OCI-LY3 (cell line): ENCODE measurements around the gene HSD11B1L.
A peak's percentile ranks its signal among the peaks of the same experiment; 100 is the strongest.

Source experiments
- H2AFZ ChIP-seq: fragments of 200-600, 300-600 bp; shearing (Covaris generic); 2 replicates; pipeline ENCODE4 v1.6.0; 2014; ENCODE audit warnings: antibody characterized with exemption, low read depth, low read length
- H3K27ac ChIP-seq: fragments of 200-600, 300-600 bp; sonication (generic); 2 replicates; pipeline ENCODE4 v1.5.1; 2014; ENCODE audit warnings: mild to moderate bottlenecking, low read length, moderate library complexity, mixed read lengths
- H3K27me3 ChIP-seq: fragments of 200-600, 300-600 bp; sonication (generic); 2 replicates; pipeline ENCODE4 v1.6.1; 2014; ENCODE audit warnings: low read depth, low read length, mixed read lengths
- H3K36me3 ChIP-seq: fragments of 200-600, 300-600 bp; sonication (generic); replicated peaks from 2 replicates; pipeline ENCODE3; 2014; ENCODE audit warnings: low read depth, low read length, mixed read lengths
- H3K4me1 ChIP-seq: fragments of 300-600, 200-600 bp; sonication (generic); 2 replicates; pipeline ENCODE4 v1.6.1; 2014; ENCODE audit warnings: low read length, mixed read lengths
- H3K4me2 ChIP-seq: fragments of 200-600, 300-600 bp; sonication (generic); 2 replicates; pipeline ENCODE4 v1.6.1; 2014; ENCODE audit warnings: low read length, mixed read lengths
- H3K4me3 ChIP-seq: fragments of 300-600, 200-600 bp; sonication (generic); 2 replicates; pipeline ENCODE4 v1.5.1; 2014; ENCODE audit warnings: antibody characterized with exemption, mild to moderate bottlenecking, low read length, moderate library complexity
- H3K79me2 ChIP-seq: fragments of 300-600, 200-600 bp; shearing (Covaris generic); 2 replicates; pipeline ENCODE4 v1.6.1; 2014; ENCODE audit warnings: mild to moderate bottlenecking, low read length, mixed read lengths
- H3K9ac ChIP-seq: fragments of 300-600, 200-600 bp; shearing (Covaris generic); 2 replicates; pipeline ENCODE4 v1.6.0; 2014; ENCODE audit warnings: mild to moderate bottlenecking, low read length, moderate library complexity
- H3K9me3 ChIP-seq: fragments of 200-600, 300-600 bp; shearing (Covaris generic); 2 replicates; pipeline ENCODE4 v1.6.1; 2014; ENCODE audit warnings: low read length, mixed read lengths; ENCODE audit not compliant: insufficient read depth
- H4K20me1 ChIP-seq: fragments of 200-600, 300-600 bp; sonication (generic); 2 replicates; pipeline ENCODE4 v1.6.1; 2016; ENCODE audit warnings: low read length, mixed read lengths; ENCODE audit not compliant: insufficient read depth
- CTCF ChIP-seq: fragments of 200-600, 300-600 bp; sonication (generic); IDR thresholded peaks from 2 replicates; pipeline ENCODE4 v1.5.1; 2014; ENCODE audit warnings: antibody characterized with exemption, low read length, low read depth
- EZH2phosphoT487 ChIP-seq: fragments of 200-600 bp; shearing (Covaris generic); IDR thresholded peaks from 2 replicates; pipeline ENCODE4 v1.6.1; 2018; ENCODE audit warnings: antibody characterized with exemption, mixed run types, low read depth

The HSD11B1L gene

GRCh38 chr19:5682107-5682482 lies 1.3 kb downstream of the HSD11B1L start:
- Histone ChIP-seq H3K4me3 (no peak overlapping the region), H3K27me3 (no peaks in the 10 kb centered on the region), H3K9ac (no peak overlapping the region), H3K4me2 (no peak overlapping the region), H3K4me1 (peaks cover 17% of the 10 kb centered on the region; the same call in 1 of the 2 replicates), H3K36me3 (peaks cover 3% of the 10 kb centered on the region), H3K79me2 (peaks cover 12% of the 10 kb centered on the region), H3K27ac (no peak overlapping the region), H2AFZ (no peak overlapping the region), H3K9me3 (no peaks in the 10 kb centered on the region), H4K20me1 (no peaks in the 10 kb centered on the region)
- TF ChIP-seq CTCF (no peak), EZH2phosphoT487 (no peak)

DNA sequence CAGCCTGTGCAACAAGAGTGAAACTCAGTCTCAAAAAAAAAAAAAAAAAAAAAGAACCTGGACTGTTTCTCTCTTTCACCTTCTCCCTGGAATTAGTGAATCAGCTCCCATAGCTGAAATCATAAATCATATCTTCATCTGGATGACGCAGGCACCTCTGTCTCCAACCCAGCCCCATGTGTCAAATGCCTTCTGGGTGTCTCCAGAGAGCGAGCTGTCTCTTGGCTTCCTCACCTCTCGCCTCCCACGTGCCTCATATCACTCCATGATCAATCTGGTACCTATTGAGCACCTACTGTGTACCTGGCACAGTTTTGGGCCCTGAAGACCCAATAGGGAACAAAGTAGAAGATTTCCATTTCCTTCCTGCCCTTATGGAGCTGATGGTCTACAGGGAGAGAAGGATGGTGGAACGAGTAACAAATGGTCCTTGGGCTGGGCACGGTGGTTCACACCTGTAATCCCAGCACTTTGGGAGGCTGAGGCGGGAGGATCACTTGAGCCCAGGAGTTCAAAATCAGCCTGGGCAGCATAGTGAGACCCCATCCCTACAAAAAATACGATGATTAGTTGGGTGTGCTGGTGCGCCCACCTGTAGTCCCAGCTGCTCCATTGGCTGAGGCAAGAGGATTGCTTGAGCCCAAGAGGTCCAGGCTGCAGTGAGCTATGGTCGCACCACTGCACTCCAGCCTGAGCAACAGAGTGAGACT lies 2.5 kb downstream of the HSD11B1L start:
- peaks cover 12% of the 10 kb centered on the region for H3K79me2 ChIP-seq
- TF ChIP-seq CTCF: no peak
- TF ChIP-seq EZH2phosphoT487: no peak
- no peak overlapping the region for H3K4me2 ChIP-seq
- H2AFZ ChIP-seq: no peak overlapping the region
- peaks cover 17% of the 10 kb centered on the region; the same call in 1 of the 2 replicates for H3K4me1 ChIP-seq
- no peak overlapping the region for H3K27ac ChIP-seq
- H3K9me3 ChIP-seq: no peaks in the 10 kb centered on the region
- H3K36me3 ChIP-seq: no peaks in the 10 kb centered on the region
- H3K9ac ChIP-seq: no peak overlapping the region
- H3K27me3 ChIP-seq: no peaks in the 10 kb centered on the region
- H4K20me1 ChIP-seq: no peaks in the 10 kb centered on the region
- no peak overlapping the region for H3K4me3 ChIP-seq

DNA sequence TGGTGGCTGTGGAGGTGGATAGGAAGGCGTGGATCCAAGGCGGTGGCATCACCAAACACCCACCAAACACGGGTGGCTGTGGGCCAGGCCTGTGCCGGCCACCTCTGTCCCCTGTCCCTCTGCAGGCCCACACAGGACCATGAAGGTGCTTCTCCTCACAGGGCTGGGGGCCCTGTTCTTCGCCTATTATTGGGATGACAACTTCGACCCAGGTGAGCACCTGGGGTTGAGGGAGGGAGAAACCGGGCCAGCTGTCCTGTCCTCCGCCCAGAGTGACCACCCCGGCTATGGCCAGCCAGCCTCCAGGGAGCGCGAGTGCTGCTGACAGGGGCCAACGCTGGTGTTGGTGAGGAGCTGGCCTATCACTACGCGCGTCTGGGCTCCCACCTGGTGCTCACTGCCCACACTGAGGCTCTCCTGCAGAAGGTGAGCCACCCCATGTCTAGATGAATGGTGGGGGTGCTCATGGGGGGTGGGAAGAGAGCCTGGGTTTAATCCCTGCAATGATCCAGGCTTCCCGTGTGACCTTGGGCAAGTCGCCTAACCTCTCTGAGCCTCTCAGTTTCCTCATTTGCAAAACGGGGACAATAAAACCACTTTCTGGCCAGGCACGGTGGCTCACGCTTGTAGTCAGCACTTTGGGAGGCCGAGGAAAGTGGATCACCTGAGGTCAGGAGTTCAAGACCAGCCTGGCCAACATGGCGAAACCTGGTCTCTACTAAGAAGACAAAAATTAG lies 4.0 kb downstream of the HSD11B1L start:
- peaks cover 4% of the 10 kb centered on the region for H3K79me2 ChIP-seq
- H3K4me3 ChIP-seq: no peak overlapping the region
- no peaks in the 10 kb centered on the region for H4K20me1 ChIP-seq
- H3K27ac ChIP-seq: no peak overlapping the region
- no peak overlapping the region for H3K9ac ChIP-seq
- H3K4me1 ChIP-seq: peaks cover 12% of the 10 kb centered on the region; the same call in 1 of the 2 replicates
- H3K4me2 ChIP-seq: no peak overlapping the region
- no peaks in the 10 kb centered on the region for H3K27me3 ChIP-seq
- H3K9me3 ChIP-seq: no peaks in the 10 kb centered on the region
- H2AFZ ChIP-seq: no peak overlapping the region
- TF ChIP-seq CTCF (no peak), EZH2phosphoT487 (no peak)
- no peaks in the 10 kb centered on the region for H3K36me3 ChIP-seq

- Histone ChIP-seq H3K27ac (peak overlapping the region; percentile 38), H4K20me1 (peaks cover 9% of the 10 kb centered on the region), H3K9me3 (no peaks in the 10 kb centered on the region), H3K27me3 (no peaks in the 10 kb centered on the region), H3K4me2 (peak overlapping the region; percentile 72), H3K4me1 (peaks cover 8% of the 10 kb centered on the region; the same call in 1 of the 2 replicates), H3K36me3 (peaks cover 10% of the 10 kb centered on the region), H3K79me2 (peaks cover 13% of the 10 kb centered on the region), H3K9ac (peak overlapping the region; percentile 58), H3K4me3 (peak overlapping the region; percentile 79), H2AFZ (peak overlapping the region; percentile 72; the same call in 1 of the 2 replicates)
- TF ChIP-seq CTCF (no peak), EZH2phosphoT487 (no peak)
Measured at GRCh38 chr19:5686326-5686646, 5.5 kb downstream of the HSD11B1L start.
